A673 (cell line): ENCODE data around the gene PRKG1. TPM values are rescaled to one million over a fixed set of nuclear protein-coding genes. Genes with fewer than 3 reads are reported as not detected.

Source experiments
- BruUV-seq: library from RNA; stranded (reverse); fragments of 400-500 nt; replicated peaks from 2 replicates; lab custom pipeline; 2021; lab: Mats Ljungman, UMichigan
- CTCF ChIA-PET: fragments of 300-600 bp; sonication (Branson Sonifier 250); formaldehyde crosslinking; loops from one replicate; lab custom pipeline; 2022; ENCODE audit warnings: antibody characterized with exemption; lab: Charles Lee
- POLR2A ChIA-PET: fragments of 300-600 bp; sonication (Branson Sonifier 250); formaldehyde crosslinking; loops from one replicate; lab custom pipeline; 2022; ENCODE audit warnings: antibody characterized with exemption; ENCODE audit not compliant: low non-redundant PET; lab: Charles Lee
- DNase-seq: peaks from one replicate; pipeline ENCODE4 v3.0.0-alpha.2; 2015; ENCODE audit warnings: low spot score
- H3K27ac ChIP-seq: fragments of 200-600 bp; sonication (generic); 2 replicates; pipeline ENCODE4 v1.5.1; 2016; ENCODE audit warnings: mixed run types, low read depth, mild to moderate bottlenecking, mixed read lengths, antibody characterized with exemption, low read length; ENCODE audit not compliant: poor library complexity, severe bottlenecking
- H3K27me3 ChIP-seq: fragments of 200-600 bp; sonication (generic); replicated peaks from 2 replicates; pipeline ENCODE4 v1.6.1; 2017; ENCODE audit warnings: mixed run types, low read depth, mild to moderate bottlenecking, mixed read lengths, antibody characterized with exemption, low read length; ENCODE audit not compliant: insufficient read depth, poor library complexity
- H3K36me3 ChIP-seq: fragments of 200-600 bp; sonication (generic); 2 replicates; pipeline ENCODE4 v1.6.1; 2016; ENCODE audit warnings: mixed run types, mild to moderate bottlenecking, mixed read lengths, antibody characterized with exemption, low read length; ENCODE audit not compliant: insufficient read depth, poor library complexity, severe bottlenecking
- H3K4me1 ChIP-seq: fragments of 200-600 bp; sonication (generic); 2 replicates; pipeline ENCODE4 v1.6.1; 2017; ENCODE audit warnings: mixed run types, mild to moderate bottlenecking, mixed read lengths, antibody characterized with exemption, low read length; ENCODE audit not compliant: insufficient read depth, poor library complexity, severe bottlenecking
- H3K4me3 ChIP-seq: fragments of 200-600 bp; sonication (generic); 2 replicates; pipeline ENCODE4 v1.5.1; 2016; ENCODE audit warnings: low read depth, mixed run types, mild to moderate bottlenecking, mixed read lengths, low read length; ENCODE audit not compliant: poor library complexity, severe bottlenecking
- H3K9me3 ChIP-seq: fragments of 200-600 bp; sonication (generic); 2 replicates; pipeline ENCODE4 v1.6.1; 2016; ENCODE audit warnings: mixed run types, low read depth, mild to moderate bottlenecking, mixed read lengths, antibody characterized with exemption, low read length; ENCODE audit not compliant: poor library complexity, severe bottlenecking
- EZH2 ChIP-seq: fragments of 200-600 bp; sonication (generic); IDR thresholded peaks from 2 replicates; pipeline ENCODE4 v1.6.1; 2017; ENCODE audit warnings: borderline replicate concordance, low read depth, mild to moderate bottlenecking, mixed read lengths, antibody characterized with exemption, low read length; ENCODE audit not compliant: poor library complexity, severe bottlenecking
- intact Hi-C: fragments of 100-400 bp; cut with micrococcal nuclease; formaldehyde crosslinking; loops from one replicate; pipeline ENCODE4 v1.10.0; 2022; ENCODE audit not compliant: unreplicated experiment
- total RNA-seq: library from RNA; stranded (reverse); gene quantifications from 2 replicates; pipeline ENCODE4 v1.2.3, GENCODE V29; 2021
- TF ChIP-seq, protein P1 (sequence below): fragments of 300-800, 200-600 bp; sonication (generic); conservative IDR thresholded peaks from 2 replicates; pipeline ENCODE4 v1.5.1; 2017; ENCODE audit warnings: low read depth, mild to moderate bottlenecking, antibody characterized with exemption, low read length, moderate library complexity, mixed read lengths

The PRKG1 gene
- total RNA-seq, 1 experiment from 2014 or later = 0.58 TPM

- no peaks in the 10 kb centered on the region for H3K36me3 ChIP-seq
- TF ChIP-seq, protein P1, sequence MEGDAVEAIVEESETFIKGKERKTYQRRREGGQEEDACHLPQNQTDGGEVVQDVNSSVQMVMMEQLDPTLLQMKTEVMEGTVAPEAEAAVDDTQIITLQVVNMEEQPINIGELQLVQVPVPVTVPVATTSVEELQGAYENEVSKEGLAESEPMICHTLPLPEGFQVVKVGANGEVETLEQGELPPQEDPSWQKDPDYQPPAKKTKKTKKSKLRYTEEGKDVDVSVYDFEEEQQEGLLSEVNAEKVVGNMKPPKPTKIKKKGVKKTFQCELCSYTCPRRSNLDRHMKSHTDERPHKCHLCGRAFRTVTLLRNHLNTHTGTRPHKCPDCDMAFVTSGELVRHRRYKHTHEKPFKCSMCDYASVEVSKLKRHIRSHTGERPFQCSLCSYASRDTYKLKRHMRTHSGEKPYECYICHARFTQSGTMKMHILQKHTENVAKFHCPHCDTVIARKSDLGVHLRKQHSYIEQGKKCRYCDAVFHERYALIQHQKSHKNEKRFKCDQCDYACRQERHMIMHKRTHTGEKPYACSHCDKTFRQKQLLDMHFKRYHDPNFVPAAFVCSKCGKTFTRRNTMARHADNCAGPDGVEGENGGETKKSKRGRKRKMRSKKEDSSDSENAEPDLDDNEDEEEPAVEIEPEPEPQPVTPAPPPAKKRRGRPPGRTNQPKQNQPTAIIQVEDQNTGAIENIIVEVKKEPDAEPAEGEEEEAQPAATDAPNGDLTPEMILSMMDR = no peak
- intact Hi-C loops = no loop called here
- no peak overlapping the region for H3K4me3 ChIP-seq
- CTCF ChIA-PET = no interaction called here
- POLR2A ChIA-PET = no interaction called here
- no peaks in the 10 kb centered on the region for H3K9me3 ChIP-seq
- no peaks in the 10 kb centered on the region for H3K4me1 ChIP-seq
- peaks cover 4% of the 10 kb centered on the region for H3K27me3 ChIP-seq
- DNase-seq = no peak
- H3K27ac ChIP-seq = no peak overlapping the region
- BruUV-seq = no TSS peak
Measured at GRCh38 chr10:51999096-51999495, 924.8 kb downstream of the PRKG1 start.

- intact Hi-C loops = loop anchor here (5.0 to 10.0 kb wide), 2 partner anchors 617 to 940 kb away; no protein-coding TSS in a partner anchor
- H3K27me3 ChIP-seq = no peaks in the 10 kb centered on the region
- no TSS peak for BruUV-seq
- H3K4me3 ChIP-seq = no peak overlapping the region
- no peaks in the 10 kb centered on the region for H3K9me3 ChIP-seq
- TF ChIP-seq EZH2 = no peak
- TF ChIP-seq, protein P1 = peak; percentile 66
- H3K27ac ChIP-seq = no peak overlapping the region
- no peaks in the 10 kb centered on the region for H3K4me1 ChIP-seq
- no peaks in the 10 kb centered on the region for H3K36me3 ChIP-seq
- peak; percentile 60 for DNase-seq
- POLR2A ChIA-PET = no interaction called here
- CTCF ChIA-PET = no interaction called here
Measured at GRCh38 chr10:52004342-52004949, 930.2 kb downstream of the PRKG1 start.

- Histone ChIP-seq H3K4me3 (no peak overlapping the region), H3K36me3 (no peaks in the 10 kb centered on the region), H3K27me3 (no peaks in the 10 kb centered on the region), H3K27ac (no peak overlapping the region), H3K9me3 (no peaks in the 10 kb centered on the region), H3K4me1 (no peaks in the 10 kb centered on the region)
- no peak for DNase-seq
- no TSS peak for BruUV-seq
- CTCF ChIA-PET = no interaction called here
- intact Hi-C loops = loop anchor here (10.0 kb wide), 1 partner anchor 942 kb away; no protein-coding TSS in a partner anchor
- POLR2A ChIA-PET = no interaction called here
- TF ChIP-seq, protein P1 = no peak
- TF ChIP-seq EZH2 = no peak
Measured at GRCh38 chr10:52007091-52007490, 932.8 kb downstream of the PRKG1 start.
